Osteoblast (primary cell): ENCODE results near the gene MLXIP. TPM values are rescaled to one million over a fixed set of nuclear protein-coding genes. Genes with fewer than 3 reads are reported as not detected.
"Not testable (repeated sequence)": the region's sequence is repeated elsewhere in the genome, so short reads cannot be mapped to it uniquely, and the experiment has no call there.

Experiments
- DNase-seq: peaks from one replicate; pipeline ENCODE4 v3.0.0; 2011; ENCODE audit warnings: low spot score, mixed read lengths; ENCODE audit not compliant: insufficient read length; ENCODE audit errors: missing footprints
- H2AFZ ChIP-seq: 2 replicates; pipeline ENCODE4 v1.6.0; 2011; ENCODE audit warnings: mild to moderate bottlenecking, low read length
- H3K27ac ChIP-seq: 2 replicates; pipeline ENCODE4 v1.5.1; 2011; ENCODE audit warnings: mild to moderate bottlenecking, low read depth, low read length, moderate library complexity
- H3K27me3 ChIP-seq: 2 replicates; pipeline ENCODE4 v1.6.0; 2012; ENCODE audit warnings: mild to moderate bottlenecking, control low read depth, inconsistent platforms, low read length, moderate library complexity; ENCODE audit not compliant: insufficient read depth
- H3K36me3 ChIP-seq: 2 replicates; pipeline ENCODE4 v1.5.1; 2011; ENCODE audit warnings: mild to moderate bottlenecking, low read length, control low read depth, moderate library complexity; ENCODE audit not compliant: insufficient read depth
- H3K4me1 ChIP-seq: 2 replicates; pipeline ENCODE4 v1.5.1; 2011; ENCODE audit warnings: mild to moderate bottlenecking, low read length, control low read depth, moderate library complexity; ENCODE audit not compliant: insufficient read depth
- H3K4me2 ChIP-seq: 2 replicates; pipeline ENCODE4 v1.6.0; 2011; ENCODE audit warnings: mild to moderate bottlenecking, low read length; ENCODE audit not compliant: insufficient read depth
- H3K4me3 ChIP-seq: fragments of 200-600 bp; sonication (generic); 3 replicates; pipeline ENCODE4 v1.5.1; 2012; ENCODE audit warnings: mild to moderate bottlenecking, low read length, inconsistent platforms; ENCODE audit not compliant: insufficient read depth
- H3K79me2 ChIP-seq: 2 replicates; pipeline ENCODE4 v1.6.0; 2012; ENCODE audit warnings: mild to moderate bottlenecking, low read length, control low read depth, inconsistent platforms; ENCODE audit not compliant: insufficient read depth
- H3K9me3 ChIP-seq: 2 replicates; pipeline ENCODE4 v1.5.1; 2011; ENCODE audit warnings: low read depth, low read length, control low read depth
- H4K20me1 ChIP-seq: 2 replicates; pipeline ENCODE4 v1.6.0; 2012; ENCODE audit warnings: mild to moderate bottlenecking, low read length, control low read depth; ENCODE audit not compliant: insufficient read depth
- CTCF ChIP-seq: IDR thresholded peaks from 2 replicates; pipeline ENCODE4 v1.5.1; 2011; ENCODE audit warnings: mild to moderate bottlenecking, low read depth, low read length, moderate library complexity; ENCODE audit errors: extremely low read depth
- total RNA-seq: library from RNA; depleted of rRNA; stranded (reverse); fragments of >200 nt; gene quantifications from 2 replicates; pipeline ENCODE4 v1.2.3, GENCODE V29; 2012

Gene MLXIP
- total RNA-seq, 1 donor = 14.1 TPM

DNA sequence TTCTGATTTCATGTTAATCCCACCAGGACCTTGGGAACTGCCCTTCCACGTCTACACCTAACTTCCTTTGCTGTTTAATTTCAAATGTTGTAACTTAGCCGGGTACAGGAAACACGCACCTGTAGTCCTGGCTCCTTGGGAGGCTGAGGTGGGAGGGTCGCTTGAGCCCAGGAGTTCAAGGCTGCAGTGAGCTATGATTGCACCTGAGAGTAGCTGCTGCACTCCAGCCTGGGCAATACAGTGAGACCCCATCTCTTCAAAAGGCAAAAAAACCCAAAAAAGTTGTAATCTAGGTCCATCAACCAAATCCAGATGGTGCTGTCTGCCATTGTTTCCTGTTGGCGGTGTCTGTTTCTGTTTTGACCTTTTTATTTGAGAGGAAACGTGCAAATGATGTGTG, 42.4 kb upstream of the MLXIP start:
- no peak for TF ChIP-seq CTCF
- no peak overlapping the region for H3K27ac ChIP-seq
- DNase-seq = peak; percentile 32
- H2AFZ ChIP-seq = no peak overlapping the region
- no peaks in the 10 kb centered on the region for H4K20me1 ChIP-seq
- no peak overlapping the region for H3K4me2 ChIP-seq
- peaks cover 18% of the 10 kb centered on the region for H3K36me3 ChIP-seq
- H3K4me3 ChIP-seq = no peak overlapping the region
- peaks cover 29% of the 10 kb centered on the region for H3K79me2 ChIP-seq
- no peaks in the 10 kb centered on the region for H3K4me1 ChIP-seq
- H3K9me3 ChIP-seq = no peaks in the 10 kb centered on the region
- no peaks in the 10 kb centered on the region for H3K27me3 ChIP-seq

- Histone ChIP-seq H3K79me2 (no peaks in the 10 kb centered on the region), H3K27me3 (no peaks in the 10 kb centered on the region), H3K9me3 (no peaks in the 10 kb centered on the region), H3K36me3 (peaks cover 21% of the 10 kb centered on the region), H3K4me2 (no peak overlapping the region), H2AFZ (no peak overlapping the region), H3K4me1 (no peaks in the 10 kb centered on the region), H4K20me1 (no peaks in the 10 kb centered on the region), H3K4me3 (no peak overlapping the region), H3K27ac (no peak overlapping the region)
- DNase-seq = peak; percentile 57
- TF ChIP-seq CTCF = no peak
Observed at GRCh38 chr12:122040579-122041386, 37.8 kb upstream of the MLXIP start.

DNA sequence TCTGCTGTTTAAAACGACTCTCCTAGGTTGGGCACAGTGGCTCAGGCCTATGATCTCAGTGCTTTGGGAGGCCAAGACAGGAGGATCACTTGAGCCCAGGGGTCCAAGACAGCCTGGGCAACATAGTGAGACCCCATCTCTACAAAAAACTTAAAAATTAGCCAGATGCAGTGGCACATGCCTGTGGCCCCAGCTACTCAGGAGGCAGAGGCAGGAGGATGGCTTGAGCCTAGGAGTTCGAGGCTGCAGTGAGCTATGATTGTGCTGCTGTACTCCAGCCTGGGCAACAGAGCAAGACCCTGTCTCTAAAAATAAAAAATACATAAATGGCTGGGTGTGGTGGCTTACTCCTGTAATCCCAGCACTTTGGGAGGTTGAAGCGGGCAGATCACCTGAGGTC, 37.1 kb upstream of the MLXIP start:
- not testable (repeated sequence) for H2AFZ ChIP-seq, H3K27ac ChIP-seq

DNA sequence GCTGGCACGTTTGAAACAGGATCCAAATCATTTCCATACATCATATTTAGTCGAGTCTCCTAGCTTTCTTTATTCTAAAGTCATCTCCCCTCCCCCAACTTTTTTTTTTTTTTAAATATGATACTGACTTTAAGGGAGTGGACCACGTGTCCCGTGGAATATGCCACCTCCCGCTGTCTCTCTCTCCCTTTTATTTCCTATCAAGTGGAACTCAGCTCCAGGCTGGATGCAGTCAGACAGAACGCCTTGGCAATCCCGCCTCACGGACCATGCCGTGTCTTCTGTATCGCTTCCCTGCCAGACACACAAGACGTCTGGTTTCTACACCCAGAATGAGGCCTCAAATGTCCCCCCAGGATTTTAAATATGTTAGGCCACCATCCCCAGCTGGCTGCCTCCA, 35.6 kb upstream of the MLXIP start:
- H4K20me1 ChIP-seq = no peaks in the 10 kb centered on the region
- no peaks in the 10 kb centered on the region for H3K4me1 ChIP-seq
- H3K27me3 ChIP-seq = no peaks in the 10 kb centered on the region
- DNase-seq = no peak
- no peak overlapping the region for H2AFZ ChIP-seq
- no peak overlapping the region for H3K4me3 ChIP-seq
- no peak overlapping the region for H3K4me2 ChIP-seq
- H3K9me3 ChIP-seq = no peaks in the 10 kb centered on the region
- no peak overlapping the region for H3K27ac ChIP-seq
- no peaks in the 10 kb centered on the region for H3K79me2 ChIP-seq
- no peak for TF ChIP-seq CTCF
- H3K36me3 ChIP-seq = peaks cover 18% of the 10 kb centered on the region

More for the DNA sequence above, 37.1 kb upstream of the MLXIP start:
- not testable (repeated sequence) for H3K4me3 ChIP-seq, H3K4me1 ChIP-seq, H3K27me3 ChIP-seq, H3K79me2 ChIP-seq, H3K4me2 ChIP-seq, H3K9me3 ChIP-seq, DNase-seq, H4K20me1 ChIP-seq
- peaks cover 19% of the 10 kb centered on the region for H3K36me3 ChIP-seq
